Measurements from ENCODE around the gene CGB7. TPM values are rescaled to one million over a fixed set of nuclear protein-coding genes. Genes with fewer than 3 reads are reported as not detected.

The CGB7 gene
- total RNA-seq, 1 donor = under 0.01 TPM

DNA sequence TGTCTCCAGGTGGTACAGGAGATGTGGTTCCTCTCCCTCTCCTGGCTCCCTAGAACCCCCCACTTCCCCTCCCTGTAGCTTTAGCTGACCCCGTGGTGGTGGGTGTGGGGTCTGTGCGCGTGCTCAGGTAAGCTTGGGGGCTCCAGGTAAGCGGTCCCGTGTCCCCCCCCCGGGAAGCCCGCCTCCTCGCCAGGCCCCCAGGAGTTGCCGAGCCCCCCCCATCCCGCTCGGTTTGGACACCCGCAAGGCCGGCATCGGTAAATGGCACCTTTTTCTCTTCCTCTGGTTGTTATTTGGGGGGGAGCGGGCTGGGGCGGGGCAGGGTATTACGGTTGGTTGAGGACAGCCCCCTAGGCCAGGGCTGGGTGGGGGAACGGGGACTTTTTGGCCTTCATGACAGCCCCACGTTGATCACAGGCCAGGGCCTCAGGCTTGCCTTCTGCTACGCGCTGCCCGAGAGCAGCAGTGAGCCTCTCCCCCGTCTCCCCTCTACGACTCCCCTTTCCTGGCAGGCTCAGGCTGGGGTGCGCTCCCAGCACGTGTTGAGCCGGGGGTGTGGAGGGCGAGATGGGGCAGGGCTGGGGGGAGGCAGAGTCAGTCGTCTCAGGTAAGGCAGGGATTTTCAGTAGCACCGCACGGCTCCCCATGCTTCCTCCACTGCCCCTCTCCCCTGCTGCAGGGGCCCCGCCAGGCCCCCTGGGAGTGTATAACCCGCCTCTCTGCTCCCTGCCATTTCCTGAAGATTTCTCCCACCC is 46.0 kb upstream of the CGB7 start:
- no peak overlapping the region for H3K4me2 ChIP-seq (ENCODE audit: insufficient read depth, low read length)
- H3K27me3 ChIP-seq (ENCODE audit: insufficient read depth, low read length) = no peaks in the 10 kb centered on the region
- H4K20me1 ChIP-seq (ENCODE audit: insufficient read depth, low read length) = peaks cover 50% of the 10 kb centered on the region
- H3K4me3 ChIP-seq (ENCODE audit: insufficient read depth, low read length) = no peak overlapping the region
- H3K9me3 ChIP-seq (ENCODE audit: low read depth, low read length) = no peaks in the 10 kb centered on the region
- H3K79me2 ChIP-seq (ENCODE audit: insufficient read depth, low read length) = peaks cover 47% of the 10 kb centered on the region
- H3K36me3 ChIP-seq (ENCODE audit: insufficient read depth, low read length) = peaks cover 79% of the 10 kb centered on the region
- H3K27ac ChIP-seq (ENCODE audit: low read depth, low read length) = no peak overlapping the region
- no peaks in the 10 kb centered on the region for H3K4me1 ChIP-seq (ENCODE audit: insufficient read depth, low read length)
- TF ChIP-seq, protein P1, sequence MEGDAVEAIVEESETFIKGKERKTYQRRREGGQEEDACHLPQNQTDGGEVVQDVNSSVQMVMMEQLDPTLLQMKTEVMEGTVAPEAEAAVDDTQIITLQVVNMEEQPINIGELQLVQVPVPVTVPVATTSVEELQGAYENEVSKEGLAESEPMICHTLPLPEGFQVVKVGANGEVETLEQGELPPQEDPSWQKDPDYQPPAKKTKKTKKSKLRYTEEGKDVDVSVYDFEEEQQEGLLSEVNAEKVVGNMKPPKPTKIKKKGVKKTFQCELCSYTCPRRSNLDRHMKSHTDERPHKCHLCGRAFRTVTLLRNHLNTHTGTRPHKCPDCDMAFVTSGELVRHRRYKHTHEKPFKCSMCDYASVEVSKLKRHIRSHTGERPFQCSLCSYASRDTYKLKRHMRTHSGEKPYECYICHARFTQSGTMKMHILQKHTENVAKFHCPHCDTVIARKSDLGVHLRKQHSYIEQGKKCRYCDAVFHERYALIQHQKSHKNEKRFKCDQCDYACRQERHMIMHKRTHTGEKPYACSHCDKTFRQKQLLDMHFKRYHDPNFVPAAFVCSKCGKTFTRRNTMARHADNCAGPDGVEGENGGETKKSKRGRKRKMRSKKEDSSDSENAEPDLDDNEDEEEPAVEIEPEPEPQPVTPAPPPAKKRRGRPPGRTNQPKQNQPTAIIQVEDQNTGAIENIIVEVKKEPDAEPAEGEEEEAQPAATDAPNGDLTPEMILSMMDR (IDR thresholded peaks at IDR 0.05; ENCODE audit: extremely low read depth, low read depth, low read length) = no peak
- H2AFZ ChIP-seq (ENCODE audit: low read length) = no peak overlapping the region
- DNase-seq (ENCODE audit: insufficient read length, low spot score, missing footprints) = peak; percentile 31

DNA sequence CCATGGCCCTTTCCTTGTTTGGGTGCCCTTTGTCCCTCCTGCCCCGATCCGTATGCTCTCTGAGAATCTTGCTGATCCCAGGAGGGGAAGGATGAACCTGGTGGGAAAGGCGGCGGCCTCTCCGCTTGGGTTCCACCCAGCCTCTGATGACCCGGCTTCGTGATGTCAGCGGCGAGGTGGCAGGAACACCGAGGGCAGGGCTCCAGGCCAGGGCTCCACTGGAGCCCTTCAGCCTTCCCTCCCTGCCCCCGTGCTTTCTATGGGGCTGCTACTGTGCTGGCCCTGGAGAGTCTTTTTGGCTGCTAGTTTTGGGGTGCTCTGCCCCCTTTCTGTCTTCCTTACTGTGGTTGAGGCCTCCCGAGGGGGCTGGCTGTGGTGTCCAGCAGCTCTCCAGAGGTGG is 44.8 kb upstream of the CGB7 start:
- peaks cover 58% of the 10 kb centered on the region for H4K20me1 ChIP-seq (ENCODE audit: insufficient read depth, low read length)
- no peaks in the 10 kb centered on the region for H3K9me3 ChIP-seq (ENCODE audit: low read depth, low read length)

DNA sequence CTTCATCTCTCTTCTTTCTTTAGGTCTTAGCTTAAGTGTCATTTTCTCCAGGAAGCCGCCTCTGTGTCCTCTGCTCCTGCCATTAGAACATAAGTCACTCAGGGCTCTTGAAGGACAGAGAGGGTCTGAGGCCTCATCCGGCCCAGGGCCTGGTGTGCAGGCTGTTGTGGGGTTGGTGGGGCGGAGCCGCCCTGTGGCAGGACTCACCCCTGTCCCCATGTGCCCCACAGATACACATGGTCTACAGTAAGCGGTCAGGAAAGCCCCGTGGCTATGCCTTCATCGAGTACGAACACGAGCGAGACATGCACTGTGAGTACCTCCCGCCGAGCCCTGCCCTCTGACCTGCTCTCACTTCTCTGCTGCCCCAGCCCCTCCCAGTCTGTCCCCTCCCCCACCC is 43.6 kb upstream of the CGB7 start:
- H4K20me1 ChIP-seq (ENCODE audit: insufficient read depth, low read length) = peaks cover 47% of the 10 kb centered on the region
- H3K79me2 ChIP-seq (ENCODE audit: insufficient read depth, low read length) = peaks cover 56% of the 10 kb centered on the region
- H2AFZ ChIP-seq (ENCODE audit: low read length) = no peak overlapping the region

More for the DNA sequence above, 44.8 kb upstream of the CGB7 start:
- DNase-seq (ENCODE audit: insufficient read length, low spot score, missing footprints) = peak; percentile 70
- Histone ChIP-seq H3K4me1 (ENCODE audit: insufficient read depth, low read length) (no peaks in the 10 kb centered on the region), H3K27me3 (ENCODE audit: insufficient read depth, low read length) (no peaks in the 10 kb centered on the region), H3K4me3 (ENCODE audit: insufficient read depth, low read length) (no peak overlapping the region), H3K4me2 (ENCODE audit: insufficient read depth, low read length) (no peak overlapping the region), H3K27ac (ENCODE audit: low read depth, low read length) (no peak overlapping the region), H3K36me3 (ENCODE audit: insufficient read depth, low read length) (peaks cover 79% of the 10 kb centered on the region), H3K79me2 (ENCODE audit: insufficient read depth, low read length) (peaks cover 55% of the 10 kb centered on the region), H2AFZ (ENCODE audit: low read length) (no peak overlapping the region)
- TF ChIP-seq, protein P1 (IDR thresholded peaks at IDR 0.05; ENCODE audit: extremely low read depth, low read depth, low read length) = no peak

DNA sequence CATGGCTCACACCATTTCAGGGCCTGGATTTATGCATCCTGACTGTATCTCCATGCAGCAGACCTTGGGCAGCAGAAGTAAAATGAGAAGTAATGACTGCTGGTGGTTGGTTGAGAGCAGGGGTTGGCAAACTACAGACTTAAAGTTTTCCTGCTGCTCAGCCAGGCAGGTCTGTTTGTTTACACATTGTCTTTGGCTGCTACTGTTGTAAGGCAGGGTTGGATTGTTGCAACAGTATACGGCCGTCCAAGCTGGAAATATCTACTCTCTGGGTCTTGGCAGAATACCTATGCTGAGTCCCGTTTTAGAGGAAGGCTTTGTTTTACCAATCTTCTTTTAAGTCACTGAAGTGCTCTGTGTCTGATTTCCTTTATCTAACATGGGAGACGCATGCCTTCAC is 41.2 kb upstream of the CGB7 start:
- Histone ChIP-seq H2AFZ (ENCODE audit: low read length) (no peak overlapping the region), H3K27ac (ENCODE audit: low read depth, low read length) (no peak overlapping the region), H3K9me3 (ENCODE audit: low read depth, low read length) (no peaks in the 10 kb centered on the region), H3K4me1 (ENCODE audit: insufficient read depth, low read length) (no peaks in the 10 kb centered on the region), H3K36me3 (ENCODE audit: insufficient read depth, low read length) (peaks cover 81% of the 10 kb centered on the region), H3K79me2 (ENCODE audit: insufficient read depth, low read length) (peaks cover 72% of the 10 kb centered on the region), H3K4me3 (ENCODE audit: insufficient read depth, low read length) (no peak overlapping the region), H3K27me3 (ENCODE audit: insufficient read depth, low read length) (no peaks in the 10 kb centered on the region), H3K4me2 (ENCODE audit: insufficient read depth, low read length) (no peak overlapping the region), H4K20me1 (ENCODE audit: insufficient read depth, low read length) (peaks cover 59% of the 10 kb centered on the region)
- peak; percentile 30 for DNase-seq (ENCODE audit: insufficient read length, low spot score, missing footprints)
- TF ChIP-seq, protein P1 (IDR thresholded peaks at IDR 0.05; ENCODE audit: extremely low read depth, low read depth, low read length) = no peak

More for the DNA sequence above, 43.6 kb upstream of the CGB7 start:
- Histone ChIP-seq H3K4me3 (ENCODE audit: insufficient read depth, low read length) (no peak overlapping the region), H3K4me2 (ENCODE audit: insufficient read depth, low read length) (no peak overlapping the region), H3K36me3 (ENCODE audit: insufficient read depth, low read length) (peaks cover 79% of the 10 kb centered on the region), H3K27me3 (ENCODE audit: insufficient read depth, low read length) (no peaks in the 10 kb centered on the region), H3K4me1 (ENCODE audit: insufficient read depth, low read length) (no peaks in the 10 kb centered on the region), H3K9me3 (ENCODE audit: low read depth, low read length) (no peaks in the 10 kb centered on the region), H3K27ac (ENCODE audit: low read depth, low read length) (no peak overlapping the region)
- peak; percentile 22 for DNase-seq (ENCODE audit: insufficient read length, low spot score, missing footprints)
- TF ChIP-seq, protein P1 (IDR thresholded peaks at IDR 0.05; ENCODE audit: extremely low read depth, low read depth, low read length) = no peak

Data from osteoblast (primary cell).